Mucosa of gallbladder (tissue), 1 donor: Measurements from ENCODE around the gene USP48. TPM values are rescaled to one million over a fixed set of nuclear protein-coding genes. Genes with fewer than 3 reads are reported as not detected.
A peak's percentile ranks its signal among the peaks of the same experiment; 100 is the strongest.

Source experiments
- DNase-seq: peaks from one replicate; pipeline ENCODE4 v3.0.0-alpha.2; 2020; ENCODE audit warnings: low spot score
- total RNA-seq: library from RNA; stranded (reverse); gene quantifications from one replicate; pipeline ENCODE4 v1.2.1, GENCODE V29; 2021
- donor health status: DM: no; HTN: no; CAD: no.

USP48 gene
- total RNA-seq, 1 donor from 2014 or later: 62.9 TPM

- DNase-seq: no peak
These were observed 114.6 kb downstream of the USP48 start for GRCh38 chr1:21668232-21668950.

- DNase-seq: no peak
These were observed 115.4 kb downstream of the USP48 start for GRCh38 chr1:21667348-21668231.

DNA sequence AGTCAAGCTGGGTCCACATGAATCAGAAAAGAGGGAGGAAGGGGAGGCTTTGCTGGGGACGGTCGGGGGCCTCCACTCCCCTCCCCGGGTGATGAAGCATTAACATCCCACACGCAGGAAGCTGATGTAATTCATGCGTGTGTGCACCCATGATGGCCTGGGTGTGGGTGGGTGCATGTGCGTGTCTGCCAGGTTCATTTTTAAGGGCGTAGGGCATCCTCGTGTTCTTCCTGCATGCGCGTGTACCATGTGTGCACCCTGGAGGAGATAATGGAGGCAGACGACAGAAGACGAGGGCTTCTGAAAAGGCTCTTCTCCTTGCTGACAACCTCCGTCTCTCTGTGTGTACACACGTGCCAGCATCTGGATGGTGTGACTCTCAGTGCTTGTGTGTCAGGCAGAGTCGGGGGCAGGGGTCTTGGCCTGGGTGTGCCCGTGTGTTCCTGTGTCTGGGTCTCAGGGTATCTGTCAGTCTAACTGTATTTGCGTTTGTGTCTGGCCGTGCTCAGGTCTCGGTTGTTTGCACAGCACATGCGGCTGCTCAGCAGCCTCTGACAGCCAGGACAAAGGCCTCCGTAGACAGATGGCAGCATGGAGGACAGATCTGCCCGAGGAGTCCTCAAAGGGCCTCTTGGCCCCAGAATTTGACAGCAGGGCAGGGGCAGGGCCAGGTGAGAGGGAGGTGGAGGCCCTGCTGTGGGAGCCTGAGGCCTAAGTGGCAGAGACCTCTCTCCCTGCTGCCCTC, 116.2 kb downstream of the USP48 start:
- DNase-seq: no peak

GRCh38 chr1:21665711-21666575, 117.0 kb downstream of the USP48 start:
- no peak for DNase-seq

- no peak for DNase-seq
These were observed 118.0 kb downstream of the USP48 start for GRCh38 chr1:21664806-21665588.

GRCh38 chr1:21663951-21664805, 118.8 kb downstream of the USP48 start:
- DNase-seq: no peak

GRCh38 chr1:21663248-21663950, 119.5 kb downstream of the USP48 start:
- DNase-seq: no peak

DNA sequence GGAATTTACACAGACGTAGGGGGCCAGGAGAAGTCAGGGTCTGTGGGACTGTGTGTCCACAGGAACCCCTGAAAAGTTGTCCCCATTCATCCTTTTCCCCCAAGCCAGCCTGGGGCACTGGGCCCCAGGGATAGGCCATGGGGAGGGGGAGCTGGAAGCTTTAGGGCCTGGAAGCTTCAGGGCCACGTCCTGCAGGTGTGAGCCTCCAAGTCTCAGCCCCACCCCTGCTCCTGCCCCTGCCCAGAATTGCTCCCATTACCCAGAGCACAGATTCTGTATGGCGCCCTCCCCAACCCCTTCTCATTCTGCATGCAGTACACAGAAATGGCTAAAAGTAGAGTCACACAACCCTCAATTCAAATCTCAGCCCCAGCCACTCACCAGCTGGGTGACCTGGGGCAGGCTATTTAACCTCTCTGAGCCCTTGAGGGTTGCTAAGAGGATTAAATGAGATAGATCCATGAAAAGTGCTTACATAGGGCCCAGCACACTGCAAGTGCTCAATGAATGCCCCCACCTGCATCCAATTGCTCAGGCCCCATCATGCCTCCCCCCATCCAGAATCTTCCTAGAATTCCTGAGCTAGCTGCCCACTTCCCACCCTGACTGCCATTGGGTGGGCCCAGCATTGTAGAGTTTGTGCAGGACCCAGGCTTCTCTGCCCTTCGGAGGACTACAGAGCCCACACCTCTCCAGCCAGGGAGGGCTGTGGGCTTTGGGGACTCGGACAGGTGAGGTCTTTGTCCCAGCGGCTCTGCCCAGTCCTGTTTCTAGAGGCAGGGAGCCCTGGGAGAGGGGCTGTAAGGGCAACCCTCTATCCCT, 120.3 kb downstream of the USP48 start:
- no peak for DNase-seq

DNA sequence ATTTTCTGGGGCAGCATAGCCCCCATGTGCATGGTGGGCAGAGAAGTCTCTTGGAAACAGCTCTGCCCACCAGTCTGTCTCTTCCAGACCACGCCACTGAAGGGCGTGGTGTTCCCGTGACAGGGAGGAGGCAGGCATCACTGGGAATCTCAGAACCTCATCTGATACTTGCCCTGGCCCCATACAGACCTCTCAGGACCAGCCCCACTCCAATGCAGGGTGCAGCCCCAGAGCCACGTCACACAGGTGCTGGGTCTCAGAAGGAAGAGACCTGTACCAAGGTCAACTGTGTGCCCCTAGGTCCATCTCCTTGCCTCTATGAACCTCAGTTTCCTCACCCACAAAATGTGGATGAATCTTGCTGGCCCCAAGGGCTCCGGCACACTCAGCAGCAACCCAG, 121.1 kb downstream of the USP48 start:
- no peak for DNase-seq

- DNase-seq: no peak
These were observed 123.0 kb downstream of the USP48 start for GRCh38 chr1:21659924-21660326.

GRCh38 chr1:21659099-21659923, 123.6 kb downstream of the USP48 start:
- peak; percentile 82 for DNase-seq

- no peak for DNase-seq
These were observed 125.3 kb downstream of the USP48 start for GRCh38 chr1:21657456-21658190.

DNA sequence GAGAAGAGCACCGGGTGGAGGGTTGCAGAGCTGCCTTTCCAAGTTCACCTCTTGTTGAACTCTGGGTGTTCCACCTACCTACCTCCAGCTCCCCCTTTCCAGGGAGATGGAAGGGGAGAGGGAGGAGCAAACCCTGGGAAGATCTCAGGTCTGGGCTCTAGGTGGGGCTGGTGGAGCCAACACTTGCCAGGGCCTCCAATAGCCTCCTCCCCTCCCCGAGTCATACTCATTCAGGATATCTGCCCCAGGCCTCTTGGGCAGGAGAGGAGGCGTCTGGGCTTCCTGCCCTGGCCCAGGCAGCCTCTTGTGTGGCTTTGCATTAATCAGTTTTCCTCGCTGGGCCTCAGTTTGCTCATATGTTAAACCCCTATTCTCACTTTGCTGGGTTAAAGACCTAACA, 127.2 kb downstream of the USP48 start:
- no peak for DNase-seq

- DNase-seq: no peak
These were observed 127.7 kb downstream of the USP48 start for GRCh38 chr1:21655259-21655658.

DNA sequence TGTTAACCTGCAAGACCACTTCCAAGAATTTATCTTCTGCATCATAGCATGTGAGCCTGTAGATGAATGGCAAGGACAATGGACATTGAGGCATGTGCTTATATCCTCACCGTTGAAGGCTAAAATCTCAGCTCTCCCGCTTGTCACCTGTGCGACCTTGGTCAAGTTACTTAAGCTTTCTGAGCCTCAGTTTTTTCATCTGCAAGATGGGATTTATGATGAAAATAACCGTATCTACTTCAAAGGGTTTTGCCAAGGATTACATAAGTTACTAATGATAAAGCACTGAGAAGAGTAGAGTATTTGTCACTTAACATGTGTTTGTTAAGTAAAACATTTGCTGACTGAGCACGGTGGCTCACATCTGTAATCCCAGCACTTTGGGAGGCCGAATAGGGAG, 128.7 kb downstream of the USP48 start:
- DNase-seq: no peak

- no peak for DNase-seq
These were observed 129.2 kb downstream of the USP48 start for GRCh38 chr1:21653744-21654100.
